Activated T-helper 9 cell treated with anti-CD3 and anti-CD28 coated beads, Interleukin-2, amount 50 U/mL, for 16 hours (primary cell): ENCODE measurements around the gene ZNF783.
"Not testable (repeated sequence)": the region's sequence is repeated elsewhere in the genome, so short reads cannot be mapped to it uniquely, and the experiment has no call there.

ENCODE experiments used
- DNase-seq: peaks from one replicate; pipeline ENCODE4 v3.0.0-alpha.2; 2020; ENCODE audit warnings: low read depth

ZNF783 gene

DNA sequence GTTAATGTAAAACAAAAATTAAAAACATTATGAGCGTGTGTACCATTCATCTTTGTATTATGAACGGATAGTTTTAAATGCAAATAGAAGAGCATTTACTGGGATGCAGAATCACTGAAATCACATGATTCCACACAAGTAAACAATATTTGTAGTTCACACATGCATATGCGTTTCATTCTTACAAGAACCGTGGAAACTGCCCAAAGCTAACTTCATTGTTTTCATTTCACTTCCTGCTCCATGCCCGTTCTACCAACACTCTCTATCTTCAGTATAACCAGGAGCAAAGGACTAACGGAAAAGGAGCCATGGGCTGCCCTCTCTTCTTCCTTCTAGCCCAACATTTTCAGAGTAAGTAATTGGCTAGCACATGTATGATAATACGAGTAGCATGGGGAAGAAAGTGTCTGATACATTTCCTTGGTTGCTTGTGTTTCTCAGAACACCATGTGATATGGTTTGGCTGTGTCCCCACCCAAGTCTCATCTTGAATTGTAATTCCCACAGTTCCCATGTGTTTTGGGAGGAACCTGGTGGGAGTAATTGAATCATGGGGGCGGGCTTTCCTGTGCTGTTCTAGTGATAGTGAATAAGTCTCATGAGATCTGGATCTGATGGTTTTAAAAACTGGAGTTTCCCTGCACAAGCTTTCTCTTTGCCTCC lies 38.8 kb downstream of the ZNF783 start:
- DNase-seq = no peak

DNA sequence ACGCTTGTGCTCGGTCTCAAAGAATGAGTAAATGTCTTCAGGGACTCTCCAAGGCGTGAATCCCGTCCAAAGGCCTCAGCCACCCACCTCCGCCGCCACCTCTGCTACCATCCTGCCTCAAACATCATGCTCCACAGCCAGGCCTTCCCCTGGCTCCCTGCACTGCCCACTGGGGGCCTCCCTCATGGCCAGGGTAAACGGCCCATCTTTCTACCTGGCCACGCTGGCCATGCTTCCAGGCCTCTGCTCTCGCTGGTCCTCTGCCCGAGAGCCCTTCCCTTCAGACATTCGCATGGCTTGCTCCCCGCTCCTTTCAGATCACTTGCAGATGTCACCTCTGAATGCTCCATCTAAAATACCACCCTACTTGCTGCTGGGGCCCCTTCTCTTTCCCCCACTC lies 40.2 kb downstream of the ZNF783 start:
- no peak for DNase-seq

GRCh38 chr7:149302865-149303264 lies 40.9 kb downstream of the ZNF783 start:
- DNase-seq = no peak

DNA sequence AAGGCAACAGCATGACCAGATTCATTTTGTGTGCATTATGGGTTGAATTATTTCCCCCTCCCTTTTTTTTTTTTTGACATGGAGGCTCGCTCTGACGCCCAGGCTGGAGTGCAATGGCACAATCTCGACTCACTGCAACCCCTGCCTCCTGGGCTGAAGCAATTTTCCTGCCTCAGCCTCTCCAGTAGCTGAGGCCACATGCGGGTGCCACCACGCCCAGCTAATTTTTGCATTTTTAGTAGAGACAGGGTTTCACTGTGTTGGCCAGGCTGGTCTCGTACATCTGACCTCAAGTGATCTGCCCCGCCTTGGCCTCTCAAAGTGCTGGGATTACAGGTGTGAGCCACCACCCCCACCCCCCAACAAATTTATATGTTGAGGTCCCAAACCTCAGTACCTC lies 42.0 kb downstream of the ZNF783 start:
- DNase-seq = no peak

DNA sequence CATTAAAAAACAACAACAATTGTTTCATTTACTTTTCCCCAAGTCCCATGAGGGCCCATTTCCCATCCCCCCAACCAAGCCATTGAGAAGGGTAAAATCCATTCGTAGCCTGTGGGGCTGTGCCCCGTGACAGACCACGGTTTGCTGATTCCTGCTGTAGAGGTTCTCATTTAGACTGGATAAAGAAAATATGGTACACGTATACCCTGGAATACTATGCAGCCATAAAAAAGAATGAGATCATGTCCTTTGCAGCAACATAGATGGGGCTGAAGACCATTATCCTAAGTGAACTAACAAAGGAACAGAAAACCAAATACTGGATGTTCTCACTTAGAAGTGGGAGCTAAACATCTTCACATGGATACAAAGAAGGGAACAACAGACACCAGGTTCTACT lies 44.9 kb downstream of the ZNF783 start:
- no peak for DNase-seq

- no peak for DNase-seq
Observed at GRCh38 chr7:149307775-149308501, 45.9 kb downstream of the ZNF783 start.

DNA sequence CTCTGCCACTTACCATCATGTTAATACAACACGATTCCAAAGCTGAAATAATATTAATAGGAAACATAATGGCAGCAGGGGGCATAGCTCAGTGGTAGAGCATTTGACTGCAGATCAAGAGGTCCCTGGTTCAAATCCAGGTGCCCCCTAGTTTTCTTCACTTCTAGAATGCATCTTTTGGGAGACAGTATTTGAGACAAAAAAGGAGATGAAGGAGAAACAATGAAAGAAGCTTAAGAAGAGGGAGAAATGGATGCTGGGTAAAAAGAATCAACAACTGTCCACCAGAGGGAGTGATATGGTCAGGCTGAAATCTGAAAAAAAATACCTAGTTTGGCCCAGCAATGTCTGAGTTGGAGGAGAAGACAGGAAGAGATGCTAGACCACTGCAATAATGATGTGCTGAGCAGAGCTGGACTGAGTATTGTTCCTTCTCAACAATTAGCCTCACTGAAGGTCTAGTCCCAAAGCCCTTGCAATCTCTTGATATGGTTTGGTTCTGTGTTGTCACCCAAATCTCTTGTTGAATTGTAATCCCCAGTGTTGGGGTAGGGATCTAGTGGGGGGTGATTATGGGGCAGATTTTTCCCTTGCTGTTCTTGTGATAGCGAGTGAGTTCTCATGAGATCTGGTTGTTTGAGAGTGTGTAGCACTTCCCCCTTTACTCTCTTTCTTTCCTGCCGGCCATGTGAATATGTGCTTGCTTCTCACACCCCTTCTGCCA lies 48.3 kb downstream of the ZNF783 start:
- DNase-seq = no peak

- no peak for DNase-seq
Observed at GRCh38 chr7:149310990-149311573, 49.1 kb downstream of the ZNF783 start.

- no peak for DNase-seq
Observed at GRCh38 chr7:149313981-149314380, 52.0 kb downstream of the ZNF783 start.

GRCh38 chr7:149316606-149317005 lies 54.6 kb downstream of the ZNF783 start:
- no peak for DNase-seq

- DNase-seq = no peak
Observed at GRCh38 chr7:149317496-149317895, 55.5 kb downstream of the ZNF783 start.

GRCh38 chr7:149317986-149318672 lies 56.1 kb downstream of the ZNF783 start:
- DNase-seq = no peak

GRCh38 chr7:149319376-149319775 lies 57.4 kb downstream of the ZNF783 start:
- DNase-seq = no peak

- no peak for DNase-seq
Observed at GRCh38 chr7:149320313-149321124, 58.5 kb downstream of the ZNF783 start.

- DNase-seq = not testable (repeated sequence)
Observed at GRCh38 chr7:149321125-149321905, 59.3 kb downstream of the ZNF783 start.

DNA sequence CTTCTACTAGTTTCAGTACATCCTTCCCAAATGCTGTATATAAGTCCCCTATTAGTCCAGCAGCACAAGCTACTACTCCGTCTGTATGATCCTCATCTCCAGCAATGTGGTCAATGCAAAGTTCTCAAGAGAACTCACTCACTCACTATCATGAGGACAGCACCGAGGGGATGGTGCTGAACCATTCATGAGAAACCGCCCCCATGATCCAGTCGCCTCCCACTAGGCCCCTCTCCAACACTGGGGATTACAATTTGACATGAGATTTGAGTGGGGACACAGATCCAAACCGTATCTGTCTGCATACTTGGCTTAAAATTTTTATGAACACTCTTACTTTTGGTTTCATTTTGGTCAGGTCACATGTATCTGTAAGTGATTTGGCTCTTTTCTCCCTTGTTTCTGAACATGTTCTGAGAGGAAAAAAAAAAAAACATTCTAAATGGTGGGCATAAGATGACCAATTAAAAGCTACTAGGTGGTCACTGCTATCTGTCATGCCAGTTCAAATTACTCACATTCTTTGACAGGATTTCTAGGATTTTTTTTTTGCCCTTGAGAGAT lies 60.1 kb downstream of the ZNF783 start:
- no peak for DNase-seq

GRCh38 chr7:149322737-149323136 lies 60.7 kb downstream of the ZNF783 start:
- no peak for DNase-seq

DNA sequence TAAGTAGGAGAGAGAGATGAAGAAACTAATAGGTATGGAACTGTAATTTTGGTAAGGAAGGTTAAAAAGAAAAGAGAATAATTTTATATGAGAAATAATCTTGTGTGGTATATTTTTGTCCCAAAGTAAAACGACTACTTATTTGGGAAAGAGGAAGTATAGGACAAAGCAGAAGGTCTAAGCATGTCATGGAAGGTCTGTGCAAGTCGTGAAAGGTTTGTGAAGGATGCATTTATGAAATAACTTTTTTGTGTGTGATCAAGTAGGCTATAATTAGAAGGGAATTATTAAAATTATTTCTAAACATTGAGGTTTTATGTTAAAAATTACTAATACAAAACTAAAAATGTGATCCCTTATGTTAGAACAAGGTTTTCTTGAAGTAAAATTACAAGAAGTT lies 63.3 kb downstream of the ZNF783 start:
- no peak for DNase-seq

DNA sequence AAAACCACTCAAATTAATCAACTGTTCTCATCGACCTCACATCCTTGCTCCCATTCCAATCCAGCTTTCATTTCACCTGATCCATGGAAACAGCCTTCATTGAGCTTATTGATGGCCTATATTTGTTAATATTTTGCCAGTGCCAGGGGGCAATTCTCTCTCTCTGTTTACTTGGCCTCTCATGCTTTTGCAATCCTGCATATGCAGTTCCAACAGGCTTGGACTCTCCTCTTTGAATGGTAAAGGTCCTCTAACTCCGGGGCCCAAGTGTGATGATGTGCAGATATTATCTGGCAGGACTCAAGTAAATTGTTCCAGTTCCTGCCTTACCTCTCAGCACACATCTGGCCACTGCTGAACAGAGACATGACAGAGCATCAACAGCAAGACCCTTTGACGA lies 67.3 kb downstream of the ZNF783 start:
- DNase-seq = no peak

DNA sequence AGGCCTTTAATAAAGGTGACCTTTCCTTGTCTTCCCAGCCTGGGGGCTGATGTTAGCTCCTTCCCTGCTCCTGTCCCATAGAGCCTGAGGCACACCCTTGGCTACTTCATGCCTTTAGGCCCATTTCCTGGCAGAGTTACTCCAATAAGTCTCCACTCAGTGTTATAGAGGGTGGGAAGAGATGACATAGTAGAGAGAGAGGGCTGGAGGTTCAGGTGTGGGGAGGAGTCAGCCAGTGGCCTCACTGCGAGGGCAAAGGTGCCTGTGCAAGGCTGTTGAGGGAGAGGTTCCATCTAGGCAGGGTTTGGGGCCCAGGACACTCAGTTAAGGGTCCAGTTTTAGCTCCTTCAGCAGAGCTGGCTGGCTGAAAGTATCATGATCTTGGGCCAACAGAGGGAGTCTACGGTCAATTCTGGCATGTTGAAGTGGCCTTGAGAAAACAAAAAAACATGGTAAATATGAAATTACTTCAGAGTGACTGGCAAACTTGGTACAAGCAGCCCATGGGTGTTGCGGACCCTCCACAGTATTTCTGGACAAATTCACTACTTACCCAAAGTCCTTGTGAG lies 67.9 kb downstream of the ZNF783 start:
- DNase-seq = no peak
